Measurements from ENCODE around the gene MED29.

- TF ChIP-seq CTCF (IDR thresholded peaks at IDR 0.05), result no peak
- no peak for TF ChIP-seq POLR2A (IDR thresholded peaks at IDR 0.05; ENCODE audit: low read length)
- 0 out of 3 replicates have a peak, but pooled peaks have one; percentile 20 for TF ChIP-seq BCL3 (IDR thresholded peaks at IDR 0.05)
- TF ChIP-seq ZFP36 (IDR thresholded peaks at IDR 0.05; ENCODE audit: borderline replicate concordance, partially characterized antibody), result no peak
- no peak for TF ChIP-seq USF2 (IDR thresholded peaks at IDR 0.05)
- no peak for TF ChIP-seq RFX5 (IDR thresholded peaks at IDR 0.05)
- TF ChIP-seq HMGXB4 (CRISPR knock-in tag; IDR thresholded peaks at IDR 0.05; ENCODE audit: borderline replicate concordance), result no peak; the same call in 1 of the 2 replicates
- no peak for TF ChIP-seq ZSCAN20 (CRISPR knock-in tag; IDR thresholded peaks at IDR 0.05)
- TF ChIP-seq JUN (IDR thresholded peaks at IDR 0.05), result peak in 1 of 2 experiments; percentile 9; a peak in 3 of 5 replicates
- no peak for TF ChIP-seq REST (IDR thresholded peaks at IDR 0.05)
- peak in 1 of 2 experiments; percentile 15; a peak in 1 of 5 replicates for TF ChIP-seq EP300 (IDR thresholded peaks at IDR 0.05)
Observed at GRCh38 chr19:39434123-39435076, 43.2 kb downstream of the MED29 start.
